Stomach (tissue), 9 donors: Measurements from ENCODE around the gene GLIS2. TPM values are rescaled to one million over a fixed set of nuclear protein-coding genes. Genes with fewer than 3 reads are reported as not detected.

Experiments
- DNase-seq, 2 donors: peaks; one replicate each; pipeline versions ENCODE4 v3.0.0 to v3.0.0-alpha.2; 2013 to 2019
- H3K27ac ChIP-seq, 5 donors: fragments of 200-600 bp in 4 of 5; sonication (generic) in 4 of 5; one replicate each; pipeline ENCODE4 v1.5.1; 2013 to 2019; ENCODE audit warnings: mild to moderate bottlenecking in 1 of 5, moderate library complexity in 1 of 5
- H3K27me3 ChIP-seq, 3 donors: fragments of 200-600 bp; sonication (generic); one replicate each; pipeline ENCODE4 v1.5.1; 2017 to 2019; ENCODE audit warnings: mixed run types in 1 of 3
- H3K36me3 ChIP-seq, 4 donors: fragments of 200-600 bp; sonication (generic); 1 replicate in 3 of 4; 2 replicates in 1 of 4; pipeline ENCODE4 v1.5.1; 2016 to 2019
- H3K4me1 ChIP-seq, 4 donors: fragments of 200-600 bp; sonication (generic); one replicate each; pipeline ENCODE4 v1.5.1; 2016 to 2019
- H3K4me3 ChIP-seq, 4 donors: fragments of 200-600 bp; sonication (generic) in 3 of 4; one replicate each; pipeline ENCODE4 v1.5.1; 2016 to 2019; ENCODE audit warnings: mild to moderate bottlenecking in 1 of 4
- H3K9me3 ChIP-seq, 4 donors: fragments of 200-600 bp; sonication (generic); one replicate each; pipeline ENCODE4 v1.5.1; 2016 to 2019
- EP300 ChIP-seq: sonication (generic); formaldehyde crosslinking; IDR thresholded peaks from one replicate; pipeline ENCODE4 v1.6.1; 2017; ENCODE audit warnings: antibody characterized with exemption
- POLR2A ChIP-seq, 4 donors: fragments of 450-650 bp; IDR thresholded peaks; one replicate each; pipeline ENCODE4 v1.6.1; 2016; ENCODE audit warnings: antibody characterized with exemption in 4 of 4, control low read depth in 2 of 4, mild to moderate bottlenecking in 1 of 4, moderate library complexity in 1 of 4
- POLR2AphosphoS5 ChIP-seq, 3 donors: sonication (generic); formaldehyde crosslinking; IDR thresholded peaks; one replicate each; pipeline ENCODE4 v1.6.1; 2016; ENCODE audit warnings: antibody characterized with exemption in 3 of 3
- WGBS, 5 donors: extraction: QIAGEN DNeasy Blood & Tissue Kit in 3 of 5; methylation state at CpG; one replicate each; pipeline versions ENCODE4 v1.1.5 to v1.1.7; 2013 to 2018; 5-methylcytosine and 5-hydroxymethylcytosine counted together
- intact Hi-C: fragments of 100-400 bp; cut with DNase I; formaldehyde crosslinking; loops from one replicate; pipeline ENCODE4 v1.15.1; 2023; ENCODE audit warnings: low total_unique reads
- polyA plus RNA-seq, 3 donors: library from polyadenylated mRNA; stranded (reverse); fragments of 200-250 nt; gene quantifications; one replicate each; pipeline ENCODE4 v1.2.3, GENCODE V29; 2013
- total RNA-seq, 5 donors: library from RNA; depleted of rRNA; stranded (reverse); fragments of >200 nt; gene quantifications; one replicate each; pipeline versions ENCODE4 v1.1.0 to v1.2.3, GENCODE V29; 2014 to 2016
- TF ChIP-seq, protein P1 (sequence below), 7 experiments: fragments of 450-650 bp in 4 of 7; fragments of 200-600 bp in 3 of 7; sonication (generic) in 3 of 7; IDR thresholded peaks; one replicate each; pipeline ENCODE4 v1.5.1; 2016 to 2019; ENCODE audit warnings: antibody characterized with exemption in 7 of 7, control low read depth in 2 of 7, mild to moderate bottlenecking in 1 of 7
- donor health status: healthy with polysubstance abuse.
- donor health status: Bipolar disorder and iron deficiency.
- donor health status: healthy.

GLIS2 gene
- total and polyA plus RNA-seq, 8 donors, result 3.2 to 21.0 (median 5.2) TPM

DNA sequence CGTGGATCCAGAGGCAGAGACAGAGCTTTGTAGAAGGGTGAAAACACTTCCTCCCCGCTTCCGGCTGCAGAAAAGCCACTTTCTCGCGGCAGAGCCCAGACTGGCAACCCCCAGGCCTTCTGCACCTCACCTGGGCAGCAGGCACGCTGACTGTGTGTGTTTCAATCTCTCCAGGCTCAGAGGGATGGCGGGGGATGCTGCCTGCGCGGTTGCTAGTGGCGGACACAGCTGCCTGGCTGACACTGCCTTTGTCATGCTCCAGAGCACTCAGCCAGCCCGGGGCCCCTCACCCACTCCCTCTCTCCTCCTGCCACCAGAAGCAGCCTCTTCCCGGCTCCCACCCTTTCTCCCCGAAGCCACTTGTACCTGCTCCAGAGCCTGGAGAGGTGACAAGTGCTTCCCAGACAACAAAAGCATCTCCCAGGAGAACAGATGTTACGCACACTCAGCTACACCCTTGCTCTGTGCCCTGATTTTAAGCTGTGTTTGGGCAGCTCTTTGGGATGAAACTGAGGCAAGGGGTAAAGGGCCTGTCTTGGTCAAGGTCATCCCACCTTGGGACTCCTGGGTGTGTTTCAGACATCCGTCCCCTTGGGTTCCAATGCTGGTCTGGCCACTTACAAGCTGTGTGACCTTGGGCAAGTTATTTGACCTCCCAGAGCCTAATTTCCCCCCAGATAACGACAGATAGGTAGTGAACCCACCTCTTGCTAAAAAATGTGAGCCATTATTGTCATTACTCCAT, 9.2 kb upstream of the GLIS2 start:
- TF ChIP-seq POLR2AphosphoS5 (IDR thresholded peaks at IDR 0.05), result no peak
- no peak for TF ChIP-seq POLR2A (IDR thresholded peaks at IDR 0.05)
- no peak for TF ChIP-seq EP300
- TF ChIP-seq, protein P1, sequence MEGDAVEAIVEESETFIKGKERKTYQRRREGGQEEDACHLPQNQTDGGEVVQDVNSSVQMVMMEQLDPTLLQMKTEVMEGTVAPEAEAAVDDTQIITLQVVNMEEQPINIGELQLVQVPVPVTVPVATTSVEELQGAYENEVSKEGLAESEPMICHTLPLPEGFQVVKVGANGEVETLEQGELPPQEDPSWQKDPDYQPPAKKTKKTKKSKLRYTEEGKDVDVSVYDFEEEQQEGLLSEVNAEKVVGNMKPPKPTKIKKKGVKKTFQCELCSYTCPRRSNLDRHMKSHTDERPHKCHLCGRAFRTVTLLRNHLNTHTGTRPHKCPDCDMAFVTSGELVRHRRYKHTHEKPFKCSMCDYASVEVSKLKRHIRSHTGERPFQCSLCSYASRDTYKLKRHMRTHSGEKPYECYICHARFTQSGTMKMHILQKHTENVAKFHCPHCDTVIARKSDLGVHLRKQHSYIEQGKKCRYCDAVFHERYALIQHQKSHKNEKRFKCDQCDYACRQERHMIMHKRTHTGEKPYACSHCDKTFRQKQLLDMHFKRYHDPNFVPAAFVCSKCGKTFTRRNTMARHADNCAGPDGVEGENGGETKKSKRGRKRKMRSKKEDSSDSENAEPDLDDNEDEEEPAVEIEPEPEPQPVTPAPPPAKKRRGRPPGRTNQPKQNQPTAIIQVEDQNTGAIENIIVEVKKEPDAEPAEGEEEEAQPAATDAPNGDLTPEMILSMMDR (IDR thresholded peaks at IDR 0.05), result no peak
- peaks cover 11 to 32% (median 25%) of the 10 kb centered on the region in 4 donors for H3K4me1 ChIP-seq
- no peaks in the 10 kb centered on the region for H3K36me3 ChIP-seq
- peak in 1 of 2 donors; percentile 53 for DNase-seq
- no peaks in the 10 kb centered on the region for H3K27me3 ChIP-seq
- peak overlapping the region; percentile 52 to 59 (median 56) for H3K4me3 ChIP-seq
- intact Hi-C loops, result no loop called here
- H3K9me3 ChIP-seq, result no peaks in the 10 kb centered on the region
- peak overlapping the region; percentile 85 to 91 (median 89) for H3K27ac ChIP-seq
- WGBS, 5 donors, result 62 to 78% (median 72%) methylated on average over 14 to 16 of the region's 16 CpGs

- H3K27ac ChIP-seq, result peak overlapping the region; percentile 85 to 91 (median 89)
- TF ChIP-seq, protein P1 (IDR thresholded peaks at IDR 0.05), result no peak
- peak; percentile 61 to 88 (median 62) for TF ChIP-seq POLR2AphosphoS5 (IDR thresholded peaks at IDR 0.05)
- no peaks in the 10 kb centered on the region for H3K9me3 ChIP-seq
- peaks cover 11 to 32% (median 25%) of the 10 kb centered on the region in 4 donors for H3K4me1 ChIP-seq
- H3K27me3 ChIP-seq, result no peaks in the 10 kb centered on the region
- H3K4me3 ChIP-seq, result peak overlapping the region; percentile 52 to 59 (median 56)
- intact Hi-C loops, result no loop called here
- H3K36me3 ChIP-seq, result no peaks in the 10 kb centered on the region
- 5 to 20% (median 6%) methylated on average over 24 to 68 of the region's 68 CpGs for WGBS, 5 donors
- peak; percentile 96 to 98 for DNase-seq
These were observed 8.4 kb upstream of the GLIS2 start for GRCh38 chr16:4307215-4308037.

GRCh38 chr16:4309102-4309832, 6.6 kb upstream of the GLIS2 start:
- Histone ChIP-seq H3K36me3 (no peaks in the 10 kb centered on the region), H3K27ac (peak overlapping the region in 2 of 5 donors; percentile 57 to 74), H3K4me1 (peaks cover 19 to 43% (median 34%) of the 10 kb centered on the region in 4 donors), H3K9me3 (no peaks in the 10 kb centered on the region), H3K27me3 (peaks cover 0 to 9% (median 0%) of the 10 kb centered on the region in 3 donors), H3K4me3 (no peak overlapping the region)
- 81 to 86% (median 84%) methylated on average over 14 of the region's 14 CpGs for WGBS, 5 donors
- no peak for DNase-seq
- intact Hi-C loops, result no loop called here
- no peak for TF ChIP-seq EP300

GRCh38 chr16:4309833-4310266, 6.0 kb upstream of the GLIS2 start:
- peak; percentile 82 to 87 for DNase-seq
- Histone ChIP-seq H3K27ac (peak overlapping the region in 3 of 5 donors; percentile 31 to 74 (median 57)), H3K4me1 (peaks cover 25 to 49% (median 40%) of the 10 kb centered on the region in 4 donors), H3K4me3 (no peak overlapping the region), H3K27me3 (peaks cover 0 to 15% (median 2%) of the 10 kb centered on the region in 3 donors), H3K36me3 (no peaks in the 10 kb centered on the region), H3K9me3 (no peaks in the 10 kb centered on the region)
- TF ChIP-seq EP300, result no peak
- TF ChIP-seq, protein P1 (IDR thresholded peaks at IDR 0.05), result peak in 5 of 7 experiments; percentile 54 to 81 (median 72)
- WGBS, 5 donors, result 18 to 36% (median 26%) methylated on average over 7 to 11 of the region's 11 CpGs
- intact Hi-C loops, result no loop called here
